ENCODE measurements around the gene C16orf92. TPM values are rescaled to one million over a fixed set of nuclear protein-coding genes. Genes with fewer than 3 reads are reported as not detected.

Gene C16orf92
- total RNA-seq, 1 experiment from 2014 or later: not detected

- Mint-ChIP-seq H3K27me3 (ENCODE audit: insufficient read depth, unreplicated experiment) (peaks cover 53% of the 10 kb centered on the region), H3K4me3 (ENCODE audit: unreplicated experiment) (no peak overlapping the region), H3K9me3 (ENCODE audit: unreplicated experiment) (no peaks in the 10 kb centered on the region), H3K27ac (ENCODE audit: low read depth, unreplicated experiment) (no peak overlapping the region), H3K4me1 (ENCODE audit: insufficient read depth, unreplicated experiment) (no peaks in the 10 kb centered on the region), H3K36me3 (ENCODE audit: insufficient read depth, unreplicated experiment) (no peaks in the 10 kb centered on the region)
- no TSS peak for BruUV-seq (replicated peaks)
- no peak for DNase-seq (ENCODE audit: unreplicated experiment)
- TF ChIP-seq CTCF (IDR thresholded peaks at IDR 0.05; ENCODE audit: unreplicated experiment): no peak
- intact Hi-C loops (cut with micrococcal nuclease): no loop called here
- ChIA-PET POLR2A (no interaction called here), CTCF (no interaction called here)
Observed at GRCh38 chr16:30026449-30026848, 3.5 kb downstream of the C16orf92 start.

- no TSS peak for BruUV-seq (replicated peaks)
- Mint-ChIP-seq H3K4me3 (ENCODE audit: unreplicated experiment) (no peak overlapping the region), H3K36me3 (ENCODE audit: insufficient read depth, unreplicated experiment) (no peaks in the 10 kb centered on the region), H3K9me3 (ENCODE audit: unreplicated experiment) (no peaks in the 10 kb centered on the region), H3K4me1 (ENCODE audit: insufficient read depth, unreplicated experiment) (no peaks in the 10 kb centered on the region), H3K27ac (ENCODE audit: low read depth, unreplicated experiment) (no peak overlapping the region), H3K27me3 (ENCODE audit: insufficient read depth, unreplicated experiment) (peaks cover 53% of the 10 kb centered on the region)
- DNase-seq (ENCODE audit: unreplicated experiment): no peak
- ChIA-PET POLR2A (no interaction called here), CTCF (no interaction called here)
- intact Hi-C loops (cut with micrococcal nuclease): no loop called here
- TF ChIP-seq CTCF (IDR thresholded peaks at IDR 0.05; ENCODE audit: unreplicated experiment): no peak
Observed at GRCh38 chr16:30027588-30028437, 4.8 kb downstream of the C16orf92 start.

- no peaks in the 10 kb centered on the region for H3K4me1 Mint-ChIP-seq (ENCODE audit: insufficient read depth, unreplicated experiment)
- no peak overlapping the region for H3K27ac Mint-ChIP-seq (ENCODE audit: low read depth, unreplicated experiment)
- TF ChIP-seq CTCF (IDR thresholded peaks at IDR 0.05; ENCODE audit: unreplicated experiment): no peak
- no TSS peak for BruUV-seq (replicated peaks)
- H3K9me3 Mint-ChIP-seq (ENCODE audit: unreplicated experiment): no peaks in the 10 kb centered on the region
- no peak overlapping the region for H3K4me3 Mint-ChIP-seq (ENCODE audit: unreplicated experiment)
- DNase-seq (ENCODE audit: unreplicated experiment): peak; percentile 27
- POLR2A ChIA-PET: no interaction called here
- CTCF ChIA-PET: no interaction called here
- peaks cover 53% of the 10 kb centered on the region for H3K27me3 Mint-ChIP-seq (ENCODE audit: insufficient read depth, unreplicated experiment)
- no peaks in the 10 kb centered on the region for H3K36me3 Mint-ChIP-seq (ENCODE audit: insufficient read depth, unreplicated experiment)
- intact Hi-C loops (cut with micrococcal nuclease): no loop called here
Observed at GRCh38 chr16:30028438-30029076, 5.6 kb downstream of the C16orf92 start.

GRCh38 chr16:30030011-30030685 lies 7.2 kb downstream of the C16orf92 start:
- Mint-ChIP-seq H3K27ac (ENCODE audit: low read depth, unreplicated experiment) (no peak overlapping the region), H3K27me3 (ENCODE audit: insufficient read depth, unreplicated experiment) (peaks cover 53% of the 10 kb centered on the region), H3K36me3 (ENCODE audit: insufficient read depth, unreplicated experiment) (no peaks in the 10 kb centered on the region), H3K4me1 (ENCODE audit: insufficient read depth, unreplicated experiment) (no peaks in the 10 kb centered on the region), H3K9me3 (ENCODE audit: unreplicated experiment) (no peaks in the 10 kb centered on the region), H3K4me3 (ENCODE audit: unreplicated experiment) (no peak overlapping the region)
- ChIA-PET POLR2A (no interaction called here), CTCF (interaction anchor here (0.7 to 2.8 kb wide), 2 partner anchors 8 to 353 kb away, joined by 3 to 32 read pairs; partner anchors contain the start of gene C16orf92)
- TF ChIP-seq CTCF (IDR thresholded peaks at IDR 0.05; ENCODE audit: unreplicated experiment): no peak
- DNase-seq (ENCODE audit: unreplicated experiment): no peak
- no TSS peak for BruUV-seq (replicated peaks)
- intact Hi-C loops (cut with micrococcal nuclease): no loop called here
